Measurements from ENCODE around the gene SPHK1. TPM values are rescaled to one million over a fixed set of nuclear protein-coding genes. Genes with fewer than 3 reads are reported as not detected.

SPHK1 gene
- total RNA-seq, 4 donors from 2014 or later, result 0.66 to 5.0 (median 2.5) TPM

- peak; percentile 62 to 79 for ATAC-seq
- in situ Hi-C loops (cut with MboI; ENCODE audit: low sequenced_read_pairs in 4 of 4) (no loop called here), intact Hi-C loops (cut with DNase I; ENCODE audit: low total_unique reads) (no loop called here)
- Histone ChIP-seq H3K4me1 (peaks cover 67 to 69% of the 10 kb centered on the region in 2 donors), H3K4me3 (no peak overlapping the region), H3K27me3 (no peaks in the 10 kb centered on the region), H3K36me3 (no peaks in the 10 kb centered on the region), H3K27ac (peak overlapping the region; percentile 51 to 71 (median 64)), H3K9me3 (no peaks in the 10 kb centered on the region)
- TF ChIP-seq POLR2A (IDR thresholded peaks at IDR 0.05), result no peak
- no peak for TF ChIP-seq CTCF (IDR thresholded peaks at IDR 0.05 in 4 of 5, conservative IDR thresholded peaks at IDR 0.05 in 1 of 5)
- DNase-seq, result no peak
These were observed 47.6 kb downstream of the SPHK1 start for GRCh38 chr17:76432004-76432403.

- Histone ChIP-seq H3K4me1 (peaks cover 58 to 65% of the 10 kb centered on the region in 2 donors), H3K27ac (peak overlapping the region; percentile 51 to 71 (median 64)), H3K36me3 (no peaks in the 10 kb centered on the region), H3K27me3 (no peaks in the 10 kb centered on the region), H3K9me3 (no peaks in the 10 kb centered on the region), H3K4me3 (no peak overlapping the region)
- in situ Hi-C loops (cut with MboI; ENCODE audit: low sequenced_read_pairs in 4 of 4), result no loop called here
- TF ChIP-seq CTCF (IDR thresholded peaks at IDR 0.05 in 4 of 5, conservative IDR thresholded peaks at IDR 0.05 in 1 of 5), result peak in 2 of 5 experiments; percentile 38 to 39
- TF ChIP-seq POLR2A (IDR thresholded peaks at IDR 0.05), result no peak
- no peak for DNase-seq
- no peak for ATAC-seq
- intact Hi-C loops (cut with DNase I; ENCODE audit: low total_unique reads), result no loop called here
These were observed 48.4 kb downstream of the SPHK1 start for GRCh38 chr17:76432712-76433336.

GRCh38 chr17:76433693-76434092, 49.3 kb downstream of the SPHK1 start:
- no peak for DNase-seq
- Histone ChIP-seq H3K4me1 (peaks cover 55 to 66% of the 10 kb centered on the region in 2 donors), H3K27ac (peak overlapping the region; percentile 44 to 71 (median 59))

GRCh38 chr17:76434870-76435269, 50.5 kb downstream of the SPHK1 start:
- Histone ChIP-seq H3K27ac (peak overlapping the region; percentile 44 to 71 (median 59)), H3K36me3 (no peaks in the 10 kb centered on the region), H3K27me3 (no peaks in the 10 kb centered on the region), H3K4me1 (peaks cover 53 to 71% of the 10 kb centered on the region in 2 donors), H3K9me3 (no peaks in the 10 kb centered on the region), H3K4me3 (no peak overlapping the region)
- intact Hi-C loops (cut with DNase I; ENCODE audit: low total_unique reads), result no loop called here
- TF ChIP-seq CTCF (IDR thresholded peaks at IDR 0.05 in 4 of 5, conservative IDR thresholded peaks at IDR 0.05 in 1 of 5), result no peak
- no peak for TF ChIP-seq POLR2A (IDR thresholded peaks at IDR 0.05)
- in situ Hi-C loops (cut with MboI; ENCODE audit: low sequenced_read_pairs in 4 of 4), result no loop called here
- ATAC-seq (peak in 1 of 2 donors; percentile 72), DNase-seq (peak in 1 of 2 donors; percentile 84)

More at GRCh38 chr17:76433693-76434092, 49.3 kb downstream of the SPHK1 start:
- Histone ChIP-seq H3K4me3 (no peak overlapping the region), H3K27me3 (no peaks in the 10 kb centered on the region), H3K36me3 (no peaks in the 10 kb centered on the region), H3K9me3 (no peaks in the 10 kb centered on the region)
- intact Hi-C loops (cut with DNase I; ENCODE audit: low total_unique reads) (no loop called here), in situ Hi-C loops (cut with MboI; ENCODE audit: low sequenced_read_pairs in 4 of 4) (no loop called here)
- TF ChIP-seq POLR2A (IDR thresholded peaks at IDR 0.05) (no peak), CTCF (IDR thresholded peaks at IDR 0.05 in 4 of 5, conservative IDR thresholded peaks at IDR 0.05 in 1 of 5) (no peak)
- no peak for ATAC-seq

All from gastrocnemius medialis (tissue), 4 donors.